NCI-H1105 treated with DMSO at 0.1 percent for 48 hours (cell line): Measurements from ENCODE around the gene TSPEAR.

Experiments
- DNase-seq: peaks from one replicate; lab custom pipeline; 2025; lab: John Stamatoyannopoulos, UW

The TSPEAR gene

DNA sequence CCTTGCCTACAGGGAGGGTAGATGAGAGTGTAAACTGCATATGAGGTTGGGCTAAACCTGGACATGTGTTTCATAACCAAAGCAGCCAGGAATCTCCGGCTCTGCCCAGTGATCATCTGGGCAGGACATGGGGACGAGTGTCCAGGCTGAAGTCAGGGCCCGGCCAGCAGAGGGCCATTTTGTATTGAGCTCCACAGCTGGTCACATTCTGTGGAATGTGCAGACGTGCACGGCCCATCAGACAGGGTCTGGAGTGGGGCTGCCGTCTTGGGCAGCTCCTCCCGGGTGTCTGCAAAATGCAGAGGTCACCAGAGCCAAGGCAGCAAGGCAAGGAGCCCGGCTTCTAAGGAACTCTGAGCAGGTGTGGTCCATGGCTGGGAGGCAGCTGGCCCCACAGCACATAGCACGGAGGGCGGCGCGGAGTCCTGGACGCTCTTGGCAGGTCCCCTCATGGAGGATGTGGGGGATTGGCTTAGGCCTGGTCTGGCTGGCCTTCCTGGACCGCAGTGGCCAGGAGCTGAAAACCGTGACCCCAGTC, 249.8 kb downstream of the TSPEAR start:
- DNase-seq = no peak

DNA sequence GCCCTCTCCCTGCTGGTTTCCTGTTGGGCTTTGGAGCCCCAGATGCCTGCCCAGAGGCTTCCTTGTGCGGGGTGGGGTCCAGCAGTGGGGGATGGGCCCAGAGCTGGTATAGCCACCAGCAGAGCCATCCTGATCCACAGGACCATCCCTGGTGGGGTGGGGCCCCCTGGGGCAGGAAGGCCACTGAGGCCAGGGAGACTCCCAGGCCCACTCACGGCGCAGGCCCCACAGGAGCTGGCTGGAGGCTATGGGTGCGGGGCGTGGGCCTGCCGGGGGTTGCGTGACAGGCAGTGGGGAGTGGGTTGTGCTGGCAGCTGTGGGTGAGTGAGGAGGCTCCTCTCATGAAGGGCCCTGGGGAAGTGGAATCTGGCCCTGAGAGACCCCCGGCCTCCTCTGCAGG, 250.4 kb downstream of the TSPEAR start:
- no peak for DNase-seq

DNA sequence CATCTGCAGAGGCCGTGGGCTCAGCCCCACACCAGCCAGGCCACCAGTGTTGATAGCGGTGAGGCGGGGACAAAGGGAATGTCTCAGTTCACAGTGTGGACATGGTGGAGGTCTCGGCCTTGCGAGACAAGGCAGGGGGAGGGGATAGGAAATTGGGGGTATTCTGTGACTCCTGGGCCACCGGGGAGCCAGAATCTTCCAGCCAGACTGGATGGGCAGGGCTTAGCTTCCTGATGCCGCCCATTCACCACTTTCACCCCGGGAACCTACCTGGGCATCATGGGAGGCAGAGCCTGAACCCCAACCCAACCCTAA, 251.0 kb downstream of the TSPEAR start:
- no peak for DNase-seq

DNA sequence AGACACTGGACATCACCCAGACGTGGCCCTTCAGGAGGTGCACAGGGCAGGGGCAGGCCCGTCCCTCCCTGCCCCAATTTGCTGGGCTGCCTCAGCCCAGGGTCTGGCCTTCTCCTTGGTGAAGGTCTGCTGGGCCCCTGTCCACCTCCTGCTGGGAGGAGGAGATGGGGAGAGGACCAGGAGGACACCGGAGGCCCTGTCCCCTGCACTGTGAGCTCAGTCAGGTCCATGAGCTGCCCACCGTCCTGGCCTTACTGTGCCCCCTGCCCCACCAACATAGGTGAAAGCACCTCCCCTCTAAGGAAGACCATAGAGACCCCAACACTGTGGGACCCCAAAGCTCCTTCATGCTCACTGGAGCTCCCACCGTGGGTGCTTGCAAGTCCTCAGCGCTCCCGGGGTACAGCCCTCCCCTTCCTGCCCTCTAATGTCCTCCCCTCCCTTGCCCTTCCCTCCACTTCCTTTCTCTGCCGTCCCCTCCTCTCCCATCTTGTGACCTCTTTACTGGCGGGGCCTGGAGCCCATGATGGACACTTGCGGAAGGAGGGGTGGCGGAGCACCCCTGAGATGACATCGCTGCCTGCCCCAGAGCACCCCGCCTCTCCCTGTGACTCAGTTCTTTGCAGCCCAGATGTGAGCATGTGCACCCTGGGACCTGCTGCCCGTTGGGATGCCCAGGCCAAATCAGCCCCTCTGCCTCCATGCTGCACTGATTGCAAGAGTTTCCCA, 251.5 kb downstream of the TSPEAR start:
- no peak for DNase-seq

DNA sequence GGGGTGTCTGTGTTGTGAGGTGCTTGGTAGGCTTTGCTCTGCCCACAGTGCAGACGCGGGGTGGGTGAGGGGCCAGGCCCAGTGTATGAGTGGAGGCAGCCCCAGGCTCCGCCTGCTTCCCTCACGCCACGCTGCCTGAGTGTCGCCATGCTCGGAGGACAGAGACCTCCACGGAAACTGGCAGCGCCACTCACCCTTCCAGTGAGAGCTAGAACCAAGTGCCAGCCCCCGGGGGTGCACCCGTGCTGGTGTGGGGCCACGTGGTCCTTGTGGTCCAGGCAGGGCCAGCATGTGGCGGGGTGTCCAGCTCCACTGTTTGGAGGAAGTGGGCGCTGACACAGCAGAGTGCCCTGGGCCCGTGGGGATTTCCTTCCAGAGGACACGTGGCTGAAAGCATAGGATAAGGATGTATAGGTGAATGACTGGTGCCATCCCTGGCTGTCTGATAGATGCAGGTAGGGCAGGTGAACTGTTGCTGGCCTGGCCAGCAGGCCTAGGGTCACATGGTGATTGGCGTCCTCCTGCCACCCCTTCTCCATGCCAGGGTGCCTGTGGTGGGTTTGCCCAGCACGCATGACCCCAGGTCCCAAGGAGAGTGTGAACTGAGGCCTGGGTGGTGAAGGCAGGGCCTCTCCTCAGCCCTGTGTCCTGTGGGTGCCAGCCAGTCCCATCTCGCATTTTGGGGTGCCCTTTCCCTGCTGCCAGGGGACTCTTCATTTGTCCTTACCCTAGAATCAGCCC, 252.2 kb downstream of the TSPEAR start:
- DNase-seq = no peak

GRCh38 chr21:44456915-44457736, 254.2 kb downstream of the TSPEAR start:
- no peak for DNase-seq

GRCh38 chr21:44456214-44456914, 255.0 kb downstream of the TSPEAR start:
- DNase-seq = no peak

GRCh38 chr21:44455524-44456213, 255.7 kb downstream of the TSPEAR start:
- peak; percentile 9 for DNase-seq

GRCh38 chr21:44454747-44455523, 256.4 kb downstream of the TSPEAR start, which contains the start of gene LRRC3:
LRRC3 (plus strand) TSS chr21:44455510; CDS start chr21:44456645, 1,135 bp downstream.
- peak; percentile 61 for DNase-seq

DNA sequence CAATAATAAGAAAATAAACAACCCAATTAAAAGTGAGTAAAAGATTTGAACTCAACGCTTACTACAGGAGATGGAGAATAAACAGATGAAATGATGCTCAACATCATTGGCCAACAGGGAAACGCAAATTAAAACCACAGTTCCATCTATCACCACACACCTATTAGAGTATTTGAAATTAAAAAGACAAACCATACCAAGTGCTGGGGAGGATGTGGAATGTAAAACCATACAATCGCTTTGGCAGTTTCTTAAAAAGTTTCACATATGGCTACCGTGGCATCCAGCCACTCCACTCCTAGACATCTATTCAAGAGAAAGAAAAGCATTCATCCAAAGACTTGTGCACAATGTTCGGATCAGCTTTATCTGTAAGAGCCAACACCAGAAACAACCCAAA, 257.3 kb downstream of the TSPEAR start:
- no peak for DNase-seq

DNA sequence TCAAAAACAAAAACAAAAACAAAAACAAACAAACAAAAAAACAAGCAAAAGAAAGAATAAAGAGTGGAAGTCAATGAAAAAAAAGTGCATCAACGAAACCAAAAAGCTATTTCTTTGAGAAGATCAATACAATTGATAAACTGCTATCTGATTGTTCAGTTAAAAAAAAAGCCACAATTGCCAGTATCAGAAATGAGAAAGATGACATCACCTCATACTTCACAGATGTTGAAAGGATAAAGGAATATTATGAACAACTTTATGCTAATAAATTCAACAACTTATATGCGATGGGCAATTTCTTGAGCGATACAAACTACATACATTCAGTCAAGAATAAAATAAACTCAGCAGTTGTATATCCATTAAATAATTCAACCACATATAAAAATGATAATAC, 258.3 kb downstream of the TSPEAR start:
- DNase-seq = no peak

DNA sequence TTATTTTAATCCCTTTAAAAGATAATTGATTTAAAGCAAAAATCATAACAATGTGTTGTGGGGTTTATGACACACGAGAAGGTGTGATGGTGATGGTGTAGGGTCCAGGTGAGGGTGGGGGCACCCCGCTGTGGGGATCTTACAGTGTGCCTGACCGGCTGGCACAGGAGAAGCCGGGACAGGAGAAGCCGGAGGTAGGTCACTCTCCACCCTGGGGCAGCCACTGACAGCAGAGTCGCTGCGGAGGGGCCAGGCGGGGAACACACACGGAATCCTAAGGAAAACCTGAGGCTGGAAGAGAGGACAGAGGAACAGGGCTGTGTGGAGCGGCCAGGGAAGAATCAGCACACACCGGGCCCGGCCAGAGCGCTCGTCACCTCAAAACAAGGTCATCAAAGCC, 260.4 kb downstream of the TSPEAR start:
- no peak for DNase-seq

DNA sequence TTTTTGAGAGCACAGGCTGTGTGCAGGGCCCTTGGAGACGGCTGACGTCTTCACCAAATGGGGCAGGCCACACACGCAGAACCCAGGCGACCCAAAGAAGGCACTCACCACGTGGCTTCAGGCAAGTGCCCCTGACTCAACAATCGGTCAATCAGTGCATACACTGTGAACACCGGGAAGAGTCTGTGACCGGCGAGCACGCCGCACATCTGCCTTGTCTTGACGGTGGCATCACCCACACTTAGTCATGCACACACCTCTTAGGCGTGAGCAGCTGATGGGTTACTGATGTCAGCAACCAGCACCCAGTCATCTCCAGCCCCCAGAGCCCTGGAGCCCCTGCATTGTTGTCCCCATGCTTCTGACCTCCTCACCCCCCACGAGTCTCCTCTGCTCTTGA, 261.0 kb downstream of the TSPEAR start:
- DNase-seq = no peak

DNA sequence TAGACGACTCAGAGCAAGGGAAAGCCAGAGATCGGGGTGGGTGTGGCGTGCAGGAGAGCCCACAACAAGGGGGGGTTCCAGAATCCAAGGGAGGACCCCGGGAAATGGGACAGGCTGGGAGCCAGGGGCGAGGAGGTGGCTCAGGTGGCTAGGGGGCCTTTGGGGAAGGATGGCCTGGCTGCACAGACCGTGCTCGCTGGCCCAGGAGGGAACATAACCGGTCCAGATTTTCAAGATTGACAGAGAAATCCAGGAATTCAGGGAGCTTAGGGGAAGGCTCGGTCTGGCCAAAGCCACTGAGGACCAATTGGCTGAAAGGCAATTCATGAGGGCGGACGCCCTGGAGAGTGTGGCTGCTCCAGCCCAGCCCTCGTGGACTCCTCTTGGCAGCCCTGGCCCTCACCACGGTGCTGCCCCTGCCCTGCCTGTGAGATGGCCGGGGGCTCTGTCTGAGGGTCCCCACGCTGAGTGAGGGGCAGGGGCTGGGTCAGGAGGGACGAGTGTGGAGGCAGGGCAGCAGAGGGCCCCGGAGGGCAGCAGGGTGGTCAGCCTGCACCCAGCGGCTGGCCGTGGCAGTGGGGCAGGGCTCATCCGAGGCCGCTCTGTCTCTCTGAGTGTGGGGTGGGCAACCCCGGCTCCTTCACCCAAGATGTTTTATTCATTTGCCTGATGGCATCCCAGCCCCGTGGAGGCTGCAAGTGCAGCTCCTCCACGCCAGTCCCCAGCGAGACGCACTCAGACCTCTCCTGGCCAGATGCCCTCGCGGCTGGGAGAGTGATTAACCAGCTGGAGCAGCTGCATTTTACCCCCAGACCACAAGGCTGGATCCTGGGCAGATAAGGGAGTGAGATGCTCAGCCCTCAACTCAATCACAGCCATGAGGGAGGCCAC, 261.7 kb downstream of the TSPEAR start:
- no peak for DNase-seq

DNA sequence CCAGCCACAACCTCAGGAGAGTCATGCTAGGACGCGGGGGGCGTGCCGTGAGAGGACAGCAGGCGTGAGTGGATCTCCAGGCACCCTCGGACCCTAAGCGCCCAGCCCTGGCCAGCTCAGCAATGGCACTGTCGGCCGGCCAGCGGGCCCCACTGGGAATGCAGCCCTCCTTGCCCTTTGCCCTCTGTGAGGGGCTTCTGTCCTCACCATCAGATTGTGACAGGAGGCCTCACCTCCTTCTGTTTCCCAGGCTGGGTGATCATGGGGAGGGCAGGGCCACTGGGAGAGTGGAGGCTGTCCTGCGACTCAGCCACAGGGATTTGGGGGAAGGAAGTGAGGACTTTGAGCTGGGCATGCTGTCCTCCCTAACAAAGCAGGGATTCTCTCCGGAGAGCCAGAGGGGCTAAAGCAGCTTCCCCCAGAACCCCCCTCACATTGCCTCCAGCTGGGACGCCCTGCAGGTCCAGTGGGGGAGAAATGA, 262.7 kb downstream of the TSPEAR start:
- DNase-seq = no peak
